ENCODE measurements around the gene SRGAP2C.
"Not testable (repeated sequence)": the region's sequence is repeated elsewhere in the genome, so short reads cannot be mapped to it uniquely, and the experiment has no call there.

The SRGAP2C gene

DNA sequence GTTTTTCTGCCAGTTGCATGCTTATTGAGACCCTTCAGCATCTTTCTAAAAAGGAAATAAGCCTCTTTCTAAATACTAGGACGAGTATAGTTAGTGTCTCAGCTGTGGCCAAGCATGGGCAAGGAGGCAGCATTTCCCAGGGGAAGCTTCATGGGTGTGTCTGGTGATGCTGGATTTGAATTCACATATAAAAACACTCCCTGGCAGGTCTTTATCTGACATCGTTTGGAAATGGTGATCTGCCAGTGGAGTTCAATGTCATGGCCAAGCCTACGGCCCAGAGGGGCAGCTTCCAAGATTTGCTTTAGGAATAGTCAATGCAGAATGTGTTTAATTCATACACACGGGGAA lies 94.7 kb downstream of the SRGAP2C start:
- not testable (repeated sequence) for DNase-seq (ENCODE audit: low read depth)

- DNase-seq (ENCODE audit: low read depth), result not testable (repeated sequence)
Observed at GRCh38 chr1:121280699-121281317, 96.0 kb downstream of the SRGAP2C start.

DNA sequence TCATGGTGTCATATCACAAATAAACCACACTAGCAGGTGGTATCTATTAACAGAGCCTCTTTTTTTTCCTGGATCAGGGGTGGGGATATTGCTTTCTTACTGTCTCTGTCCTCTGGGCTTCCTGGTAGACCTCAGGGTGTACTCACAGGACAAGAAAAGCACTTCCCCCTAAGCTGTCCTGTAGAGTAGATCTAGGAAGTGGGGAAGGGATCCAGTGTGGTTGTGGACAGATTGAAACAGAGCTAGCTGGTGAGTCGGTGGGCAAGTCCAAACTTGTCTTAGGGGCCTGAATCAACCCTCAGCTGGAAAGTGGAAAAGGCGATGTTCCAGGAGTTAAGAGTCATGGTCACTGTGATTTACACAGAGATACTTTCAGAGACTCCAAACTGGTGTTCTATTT lies 96.7 kb downstream of the SRGAP2C start:
- not testable (repeated sequence) for DNase-seq (ENCODE audit: low read depth)

DNA sequence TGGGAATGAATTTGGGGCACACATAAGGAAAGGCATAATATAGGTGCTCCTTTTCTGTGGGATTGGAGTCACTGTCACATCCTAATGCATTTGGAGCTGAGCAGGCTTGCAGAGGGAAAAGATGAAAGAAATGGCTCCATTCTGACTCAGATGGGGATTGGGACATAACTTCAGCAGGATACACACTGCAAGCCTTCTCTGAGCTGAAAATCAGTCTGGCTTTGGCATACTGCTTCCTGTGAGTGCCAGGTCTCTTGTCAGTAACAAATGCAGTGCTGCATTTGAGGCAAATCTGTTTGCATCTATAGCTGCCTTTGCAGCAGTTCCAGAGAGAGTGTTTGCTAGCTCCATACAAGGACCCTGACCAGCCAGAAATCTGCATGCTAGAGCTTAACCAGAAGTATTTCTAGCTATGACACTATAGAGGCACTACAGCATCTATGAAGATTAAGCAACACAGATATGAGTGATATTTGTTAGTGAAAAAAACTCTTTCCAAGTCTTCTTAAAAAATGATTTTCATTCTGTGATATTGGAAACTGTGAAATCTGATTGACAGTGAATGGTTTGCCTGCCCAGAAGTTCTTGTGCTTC lies 98.9 kb downstream of the SRGAP2C start:
- DNase-seq (ENCODE audit: low read depth), result peak; percentile 37

DNA sequence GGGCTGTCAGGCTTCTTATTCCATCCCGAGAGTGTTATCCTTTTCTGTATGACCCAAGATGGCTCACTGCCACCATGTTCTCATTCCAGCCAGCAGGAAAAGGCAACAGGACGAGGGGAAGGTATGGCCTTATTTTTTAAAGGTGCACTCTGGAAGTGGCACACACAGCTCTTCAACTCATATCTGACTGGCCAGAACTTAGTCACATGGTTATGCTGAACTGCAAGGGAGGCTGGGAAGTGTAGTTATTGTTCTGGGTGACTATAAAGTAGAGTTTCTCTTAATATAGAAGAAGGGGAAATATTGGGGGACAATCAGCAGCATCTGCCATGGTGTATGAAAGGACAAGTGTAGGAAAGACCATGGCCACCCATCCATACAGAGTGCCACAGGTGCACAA lies 107.8 kb downstream of the SRGAP2C start:
- not testable (repeated sequence) for DNase-seq (ENCODE audit: low read depth)

GRCh38 chr1:121293263-121294204 lies 108.8 kb downstream of the SRGAP2C start:
- not testable (repeated sequence) for DNase-seq (ENCODE audit: low read depth)

- not testable (repeated sequence) for DNase-seq (ENCODE audit: low read depth)
Observed at GRCh38 chr1:121294205-121294570, 109.4 kb downstream of the SRGAP2C start.

DNA sequence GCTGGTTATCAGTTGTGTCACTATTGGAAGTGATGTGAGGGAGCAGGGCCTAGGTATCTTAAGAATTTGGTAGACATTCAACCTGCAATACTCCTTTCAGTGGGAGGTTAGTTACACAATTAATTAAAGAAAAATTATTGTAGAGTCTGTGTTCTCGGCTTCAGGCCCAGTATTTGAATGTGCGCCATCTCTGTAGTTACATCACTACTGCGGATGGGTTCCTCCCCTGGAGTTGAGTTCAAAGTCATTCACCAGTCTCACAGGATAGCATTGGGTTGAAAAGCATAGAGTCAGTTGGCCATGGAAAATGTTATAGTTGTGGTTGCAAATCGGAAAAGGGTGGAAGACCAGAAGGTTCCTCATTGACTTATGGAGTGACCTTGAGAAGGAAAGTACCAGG lies 111.8 kb downstream of the SRGAP2C start:
- not testable (repeated sequence) for DNase-seq (ENCODE audit: low read depth)

- DNase-seq (ENCODE audit: low read depth), result not testable (repeated sequence)
Observed at GRCh38 chr1:121298529-121298928, 113.8 kb downstream of the SRGAP2C start.

DNA sequence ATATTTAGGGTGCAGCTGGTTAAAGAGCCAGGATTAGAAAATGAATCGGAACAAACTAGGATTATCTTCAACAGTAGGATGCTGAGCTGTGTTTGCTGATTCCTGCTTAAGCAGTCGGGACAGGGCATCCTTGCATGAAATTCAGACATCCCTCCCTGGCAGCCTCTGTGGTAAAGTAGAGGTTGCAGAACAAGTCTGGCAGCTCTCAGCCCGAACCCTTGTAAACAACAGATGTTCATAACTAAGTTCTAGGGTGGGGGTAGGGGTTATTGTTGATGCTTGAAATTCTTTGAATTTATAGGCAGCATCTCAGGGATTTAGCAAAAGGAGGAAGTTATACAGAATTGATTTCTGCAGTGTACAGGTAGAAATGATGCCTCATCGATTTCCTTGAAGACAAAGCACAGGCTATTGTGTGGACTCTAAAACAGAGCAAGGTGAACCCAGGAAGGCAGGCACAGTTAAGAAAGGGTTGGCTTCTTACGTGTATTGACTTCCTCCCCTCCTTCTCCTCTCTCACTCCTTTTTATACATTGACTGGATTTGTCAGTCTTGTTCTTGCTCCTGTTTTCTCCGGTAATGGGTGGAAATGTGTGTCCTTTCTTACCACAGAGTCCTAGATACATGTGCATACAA lies 114.9 kb downstream of the SRGAP2C start:
- not testable (repeated sequence) for DNase-seq (ENCODE audit: low read depth)

- not testable (repeated sequence) for DNase-seq (ENCODE audit: low read depth)
Observed at GRCh38 chr1:121301876-121302275, 117.1 kb downstream of the SRGAP2C start.

GRCh38 chr1:121307759-121308158 lies 123.0 kb downstream of the SRGAP2C start:
- DNase-seq (ENCODE audit: low read depth), result not testable (repeated sequence)

DNA sequence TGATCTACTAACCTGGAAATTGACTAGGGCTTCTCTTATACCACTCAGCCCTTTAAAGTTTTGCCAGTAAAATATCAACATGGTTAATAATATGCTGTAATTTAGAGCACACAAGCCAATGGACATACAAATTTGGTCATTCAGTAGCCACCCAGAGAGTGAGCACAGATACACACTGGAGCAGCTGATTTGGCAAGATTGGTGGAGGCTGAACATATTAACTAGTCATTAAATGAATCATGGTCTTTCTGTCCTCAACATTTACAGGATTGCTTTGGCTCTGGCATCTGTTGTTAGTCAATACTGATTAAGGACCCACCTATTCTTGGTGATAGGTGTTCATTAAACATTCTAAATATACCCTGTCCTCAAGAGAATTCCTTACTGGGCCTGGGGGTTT lies 130.7 kb downstream of the SRGAP2C start:
- not testable (repeated sequence) for DNase-seq (ENCODE audit: low read depth)

DNA sequence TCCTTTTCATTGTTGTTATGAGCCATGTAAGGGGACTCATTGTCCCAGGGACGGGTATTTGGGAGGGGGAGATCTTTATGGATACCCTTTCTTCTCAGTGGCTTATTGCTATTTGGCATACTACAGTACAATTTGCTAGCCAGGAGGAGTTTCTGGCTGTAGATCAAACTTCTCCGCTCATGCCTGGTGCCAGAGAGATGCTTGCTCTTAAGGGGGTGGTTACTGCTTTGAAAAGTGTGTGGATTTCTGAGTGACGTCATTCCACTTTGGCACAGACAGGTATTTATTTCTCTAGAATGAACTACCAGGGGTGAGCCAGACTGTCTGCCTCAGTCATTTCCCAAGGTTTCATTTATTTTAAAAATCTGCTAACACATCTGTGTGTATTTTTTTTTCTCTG lies 131.3 kb downstream of the SRGAP2C start:
- not testable (repeated sequence) for DNase-seq (ENCODE audit: low read depth)

GRCh38 chr1:121317491-121318468 lies 133.0 kb downstream of the SRGAP2C start:
- DNase-seq (ENCODE audit: low read depth), result not testable (repeated sequence)

- not testable (repeated sequence) for DNase-seq (ENCODE audit: low read depth)
Observed at GRCh38 chr1:121318687-121319086, 133.9 kb downstream of the SRGAP2C start.

GRCh38 chr1:121321660-121322059 lies 136.9 kb downstream of the SRGAP2C start:
- DNase-seq (ENCODE audit: low read depth), result not testable (repeated sequence)

- DNase-seq (ENCODE audit: low read depth), result not testable (repeated sequence)
Observed at GRCh38 chr1:121324726-121325125, 140.0 kb downstream of the SRGAP2C start.

DNA sequence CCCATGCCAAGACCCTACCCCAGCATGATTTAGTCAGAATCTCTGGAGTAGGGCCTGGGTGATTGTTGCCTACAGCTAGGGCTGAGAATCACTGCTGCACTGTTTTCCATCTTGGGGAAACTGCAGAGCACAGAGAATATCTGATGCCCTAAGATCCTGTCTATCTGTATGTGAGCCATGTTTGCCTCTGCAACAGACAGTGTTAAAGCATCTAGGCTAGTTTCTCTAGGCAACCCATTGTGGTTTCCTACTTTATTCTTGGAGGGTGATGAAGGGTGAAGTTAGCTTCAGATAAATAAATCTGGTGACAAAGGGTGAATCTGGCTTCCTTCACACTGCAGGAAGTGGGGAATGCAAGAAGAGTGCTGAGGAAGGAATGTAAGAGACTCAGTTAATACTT lies 147.4 kb downstream of the SRGAP2C start:
- DNase-seq (ENCODE audit: low read depth), result not testable (repeated sequence)

GRCh38 chr1:121332599-121333562 lies 148.1 kb downstream of the SRGAP2C start:
- not testable (repeated sequence) for DNase-seq (ENCODE audit: low read depth)

Measured in amniotic epithelial cell (primary cell).